GM21786 (cell line): Measurements from ENCODE around the gene ZNF324.
"Not testable (repeated sequence)": the region's sequence is repeated elsewhere in the genome, so short reads cannot be mapped to it uniquely, and the experiment has no call there.

Experiments used
- ATAC-seq: cut with Tn5 transposase; IDR thresholded peaks from one replicate; pipeline ENCODE4 v1.9.1; 2021; ENCODE audit not compliant: unreplicated experiment

The ZNF324 gene

GRCh38 chr19:58498316-58499020 is 31.6 kb downstream of the ZNF324 start:
- no peak for ATAC-seq

- ATAC-seq = peak; percentile 93
These were observed 32.4 kb downstream of the ZNF324 start for GRCh38 chr19:58499021-58499927.

- no peak for ATAC-seq
These were observed 33.4 kb downstream of the ZNF324 start for GRCh38 chr19:58500242-58500641.

- ATAC-seq = not testable (repeated sequence)
These were observed 40.8 kb downstream of the ZNF324 start for GRCh38 chr19:58507602-58508223.

GRCh38 chr19:58509731-58510083 is 42.8 kb downstream of the ZNF324 start:
- ATAC-seq = no peak

- ATAC-seq = no peak
These were observed 43.4 kb downstream of the ZNF324 start for GRCh38 chr19:58510084-58510862.

GRCh38 chr19:58511353-58512208 is 44.7 kb downstream of the ZNF324 start, which contains the start of gene SLC27A5:
TSS of gene SLC27A5 (minus strand) at chr19:58511992. CDS start at chr19:58511955, 37 bp downstream.
- ATAC-seq = no peak

GRCh38 chr19:58513213-58513693 is 46.4 kb downstream of the ZNF324 start:
- no peak for ATAC-seq

- ATAC-seq = peak; percentile 71
These were observed 47.0 kb downstream of the ZNF324 start for GRCh38 chr19:58513694-58514563.

GRCh38 chr19:58514564-58515022 is 47.7 kb downstream of the ZNF324 start:
- ATAC-seq = no peak

- no peak for ATAC-seq
These were observed 48.4 kb downstream of the ZNF324 start for GRCh38 chr19:58515259-58515658.

GRCh38 chr19:58516246-58516836 is 49.5 kb downstream of the ZNF324 start:
- ATAC-seq = no peak

- no peak for ATAC-seq
These were observed 50.3 kb downstream of the ZNF324 start for GRCh38 chr19:58516964-58517833.

- ATAC-seq = no peak
These were observed 51.6 kb downstream of the ZNF324 start for GRCh38 chr19:58518256-58519086.

- ATAC-seq = peak; percentile 4
These were observed 52.1 kb downstream of the ZNF324 start for GRCh38 chr19:58519087-58519354.

GRCh38 chr19:58519355-58520256 is 52.7 kb downstream of the ZNF324 start, which contains the start of gene ZBTB45:
TSS of gene ZBTB45 (minus strand) at chr19:58519810. CDS start at chr19:58517673, 2,137 bp downstream.
- ATAC-seq = peak; percentile 73
